IPS-18a (cell line): ENCODE data around the gene CBS.
"Not testable (repeated sequence)": the region's sequence is repeated elsewhere in the genome, so short reads cannot be mapped to it uniquely, and the experiment has no call there.

Experiments
- H3K27ac ChIP-seq: one replicate; pipeline ENCODE4 v1.5.1; 2013; ENCODE audit warnings: low read length
- H3K27me3 ChIP-seq: one replicate; pipeline ENCODE4 v1.6.1; 2013; ENCODE audit warnings: mild to moderate bottlenecking, low read length; ENCODE audit not compliant: control insufficient read depth, insufficient read depth
- H3K36me3 ChIP-seq: one replicate; pipeline ENCODE4 v1.6.1; 2013; ENCODE audit warnings: low read depth, low read length; ENCODE audit not compliant: control insufficient read depth
- H3K4me1 ChIP-seq: one replicate; pipeline ENCODE4 v1.6.1; 2013; ENCODE audit warnings: low read depth, low read length; ENCODE audit not compliant: control insufficient read depth
- H3K4me3 ChIP-seq: one replicate; pipeline ENCODE4 v1.5.1; 2013; ENCODE audit warnings: low read length
- H3K9ac ChIP-seq: one replicate; pipeline ENCODE4 v1.6.1; 2013; ENCODE audit warnings: mild to moderate bottlenecking, low read length, moderate library complexity
- H3K9me3 ChIP-seq: one replicate; pipeline ENCODE4 v1.6.1; 2013; ENCODE audit warnings: low read depth, low read length; ENCODE audit not compliant: control insufficient read depth

CBS gene

DNA sequence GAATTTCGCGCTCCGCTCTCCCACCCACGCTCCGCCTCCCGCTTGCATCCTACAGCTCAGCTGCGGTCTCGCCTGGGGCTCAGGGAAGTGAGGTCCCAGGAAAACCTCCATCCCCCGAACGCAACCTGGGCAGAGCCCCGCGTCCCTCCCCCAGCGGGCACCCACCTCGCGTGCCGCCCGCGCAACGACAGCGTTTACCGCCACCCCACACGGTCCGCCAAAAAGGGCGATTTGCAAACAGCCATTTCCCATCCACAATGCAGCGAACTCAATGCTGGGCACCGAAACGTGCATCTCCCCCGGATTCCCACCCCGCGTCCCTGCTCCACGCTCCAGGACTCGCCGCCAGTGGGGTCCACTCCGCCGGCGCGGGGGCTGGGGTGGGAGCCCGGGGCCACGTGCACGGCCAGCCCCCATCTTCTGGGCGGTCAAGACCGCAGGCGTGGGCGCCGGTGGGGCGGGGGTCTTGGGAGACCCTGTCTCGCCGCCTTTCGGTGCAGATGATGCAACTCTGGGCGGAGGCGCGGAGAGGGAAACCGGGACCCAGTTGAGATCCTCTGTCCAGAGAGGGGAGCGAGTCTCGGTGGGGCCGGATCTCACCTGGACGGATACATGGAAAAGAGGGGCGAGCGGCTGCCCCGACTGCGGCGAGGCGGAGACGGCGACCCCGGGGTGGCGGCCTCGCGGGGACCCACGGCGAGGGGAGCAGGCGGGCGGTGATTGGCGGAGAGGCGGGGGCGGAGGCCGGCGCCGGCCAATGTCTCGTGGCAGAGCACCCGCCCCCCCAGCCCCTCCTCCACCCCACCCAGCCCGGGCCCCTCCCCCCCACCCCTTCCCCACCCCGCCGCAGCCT is at the start of gene CBS:
Gene CBS, minus strand, starts transcription at position 666 of the 853 bp plus-strand sequence. CDS start 3,642 bp downstream, outside the sequence.
- not testable (repeated sequence) for H3K27ac ChIP-seq, H3K36me3 ChIP-seq, H3K4me3 ChIP-seq, H3K9me3 ChIP-seq, H3K27me3 ChIP-seq, H3K4me1 ChIP-seq, H3K9ac ChIP-seq

- H3K27ac ChIP-seq: not testable (repeated sequence)
Observed at GRCh38 chr21:43115956-43116355, 40.3 kb upstream of the CBS start.

GRCh38 chr21:43114483-43114882 is 38.8 kb upstream of the CBS start:
- H3K4me3 ChIP-seq, H3K9me3 ChIP-seq, H3K36me3 ChIP-seq: not testable (repeated sequence)

More at GRCh38 chr21:43115956-43116355, 40.3 kb upstream of the CBS start:
- H3K9me3 ChIP-seq, H3K9ac ChIP-seq, H3K27me3 ChIP-seq, H3K36me3 ChIP-seq, H3K4me1 ChIP-seq, H3K4me3 ChIP-seq: not testable (repeated sequence)

DNA sequence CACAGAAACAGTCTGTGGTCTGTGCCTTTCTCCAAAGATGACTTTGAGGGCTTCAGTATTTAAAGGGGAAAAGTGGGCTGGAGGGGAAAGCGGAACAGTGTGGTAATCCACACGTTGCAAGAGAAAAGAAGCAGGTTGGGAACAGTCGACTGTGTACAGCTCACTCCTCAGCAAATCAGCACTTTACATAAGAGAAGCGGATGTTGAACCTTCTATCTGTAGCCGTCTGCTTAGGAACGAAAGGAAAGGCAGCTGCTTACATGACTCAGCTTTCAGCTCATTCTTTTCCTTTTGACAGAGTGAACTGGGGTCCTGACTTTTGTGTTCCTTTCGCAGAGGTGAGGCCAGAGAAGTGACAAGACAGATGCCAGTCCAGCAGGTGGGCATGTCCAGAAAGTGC is 33.4 kb upstream of the CBS start:
- not testable (repeated sequence) for H3K27me3 ChIP-seq, H3K9ac ChIP-seq, H3K9me3 ChIP-seq, H3K27ac ChIP-seq, H3K4me1 ChIP-seq, H3K4me3 ChIP-seq, H3K36me3 ChIP-seq

More at GRCh38 chr21:43114483-43114882, 38.8 kb upstream of the CBS start:
- H3K27ac ChIP-seq, H3K4me1 ChIP-seq, H3K9ac ChIP-seq, H3K27me3 ChIP-seq: not testable (repeated sequence)

DNA sequence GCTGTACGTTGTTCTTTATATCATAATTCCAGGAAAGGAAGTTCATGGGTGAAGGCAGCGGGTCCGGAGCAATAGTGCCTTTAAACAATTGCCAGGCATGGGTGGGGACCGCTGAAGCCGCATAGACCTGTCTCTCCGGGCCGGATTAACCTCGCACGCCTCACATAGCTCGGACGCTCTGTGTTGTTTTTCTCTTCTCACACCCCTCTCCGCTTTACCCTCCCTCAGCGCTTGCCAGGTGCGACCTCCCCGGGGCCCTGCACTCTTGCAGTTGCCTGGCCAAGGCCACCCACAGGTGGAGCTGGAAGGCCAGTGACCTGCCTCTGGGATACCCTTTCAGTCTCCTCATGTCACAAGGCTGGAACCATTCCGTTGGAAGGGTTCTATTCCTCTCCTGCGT is 32.5 kb upstream of the CBS start:
- H3K36me3 ChIP-seq, H3K27me3 ChIP-seq, H3K9me3 ChIP-seq, H3K4me3 ChIP-seq, H3K27ac ChIP-seq, H3K9ac ChIP-seq, H3K4me1 ChIP-seq: not testable (repeated sequence)

DNA sequence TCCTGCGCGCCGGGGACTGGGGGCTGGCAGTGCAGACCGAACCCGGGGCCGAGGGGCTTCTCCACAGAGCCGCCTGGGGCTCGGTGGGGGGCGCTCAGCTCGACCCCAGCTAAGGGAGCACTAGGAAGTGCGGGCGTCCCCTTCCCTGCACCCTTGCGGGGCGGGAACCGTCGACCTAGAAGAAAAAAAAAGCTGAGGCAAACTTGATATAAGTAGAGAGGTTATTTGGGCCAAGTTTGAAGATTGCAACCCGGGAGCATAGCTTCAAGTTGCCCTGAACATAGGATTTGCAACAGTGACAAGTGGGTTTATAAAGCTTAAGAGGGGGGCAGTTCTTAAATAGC is 32.1 kb upstream of the CBS start:
- not testable (repeated sequence) for H3K27me3 ChIP-seq, H3K27ac ChIP-seq, H3K9ac ChIP-seq, H3K9me3 ChIP-seq, H3K4me3 ChIP-seq, H3K36me3 ChIP-seq, H3K4me1 ChIP-seq

DNA sequence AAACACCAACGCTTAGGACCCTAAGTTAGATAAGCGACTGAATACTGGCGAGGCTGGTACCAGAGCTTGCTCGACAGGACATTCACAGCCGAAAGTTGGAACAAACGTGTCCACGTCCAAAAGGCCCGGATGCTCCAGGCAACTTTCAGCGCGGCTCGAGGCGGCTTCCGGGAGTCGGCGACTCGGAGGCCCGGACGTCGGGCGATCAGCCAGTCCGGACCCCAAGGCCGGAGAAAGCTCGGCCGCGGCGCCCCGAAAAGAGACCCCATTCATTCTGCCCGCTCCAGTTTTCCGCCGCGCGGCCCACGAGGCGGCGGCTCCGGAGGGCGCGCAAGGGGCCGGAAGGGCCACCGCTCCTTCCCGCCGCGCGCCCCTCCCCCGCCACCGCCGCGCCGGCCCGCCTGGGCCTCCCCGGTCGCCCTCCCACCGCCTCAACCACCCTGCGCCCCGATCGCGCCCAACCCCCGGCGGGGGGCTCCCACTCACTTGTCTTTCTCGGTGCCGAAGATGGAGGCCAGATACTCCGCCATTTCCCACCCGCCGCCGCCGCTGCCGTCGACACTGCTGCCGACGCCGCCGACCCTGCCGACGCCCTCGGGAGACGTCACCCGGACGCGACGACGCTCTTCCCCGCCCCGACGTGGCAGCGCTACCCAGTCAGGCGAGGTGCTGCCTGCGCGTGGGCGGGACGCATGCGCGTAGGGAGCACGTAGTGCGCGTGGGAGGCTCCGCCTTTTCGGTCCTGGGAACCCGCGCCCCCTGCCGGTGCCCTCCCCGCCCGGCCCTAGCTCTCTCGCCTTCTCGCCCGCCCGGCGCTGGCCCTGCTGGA is 31.5 kb upstream of the CBS start, which contains the start of gene U2AF1:
Gene U2AF1, minus strand, starts transcription at position 606 of the 829 bp plus-strand sequence. Its CDS starts 76 bp downstream, at position 530.
- H3K4me1 ChIP-seq, H3K36me3 ChIP-seq, H3K9me3 ChIP-seq, H3K27ac ChIP-seq, H3K27me3 ChIP-seq, H3K4me3 ChIP-seq, H3K9ac ChIP-seq: not testable (repeated sequence)

DNA sequence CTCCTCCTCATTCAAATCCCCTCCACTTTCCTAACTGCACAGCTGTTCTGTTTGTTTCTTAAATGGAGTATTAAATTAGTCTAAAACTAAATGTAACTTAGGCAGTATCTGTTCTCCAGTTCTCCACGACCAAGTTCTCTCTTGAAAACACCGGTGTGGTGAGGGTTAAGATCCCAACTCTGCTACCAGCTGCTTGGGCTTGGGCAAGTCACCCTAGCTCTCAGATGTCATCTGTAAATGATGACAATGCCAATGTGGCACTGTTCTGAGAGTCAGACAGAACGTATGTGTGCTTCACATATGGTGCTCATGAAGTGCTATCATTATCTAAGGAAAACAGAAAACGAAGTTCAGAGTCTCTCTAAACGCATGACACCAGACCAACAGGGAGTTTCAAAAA is 29.0 kb upstream of the CBS start:
- H3K4me1 ChIP-seq, H3K27ac ChIP-seq, H3K9me3 ChIP-seq, H3K9ac ChIP-seq, H3K36me3 ChIP-seq, H3K4me3 ChIP-seq, H3K27me3 ChIP-seq: not testable (repeated sequence)

DNA sequence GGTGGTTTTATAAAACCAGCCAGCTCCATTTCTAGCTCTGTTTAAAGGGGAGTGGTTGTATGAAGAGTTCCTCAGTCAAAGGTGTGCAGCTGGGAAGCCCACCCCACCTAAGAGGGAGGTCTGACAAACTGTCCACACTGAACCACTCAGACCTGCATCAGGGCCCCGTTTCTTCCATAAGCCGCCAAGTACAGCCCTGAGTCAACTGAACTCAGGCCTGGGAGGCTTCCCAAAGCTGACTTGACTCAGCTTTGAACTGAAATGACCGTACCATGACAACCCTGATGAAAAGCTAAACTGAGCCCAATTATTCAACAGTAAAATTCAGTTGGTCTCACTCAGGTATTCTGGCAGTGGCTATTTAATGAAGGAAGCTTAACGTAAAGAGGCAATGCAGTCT is 26.6 kb upstream of the CBS start:
- H3K4me1 ChIP-seq, H3K9ac ChIP-seq, H3K9me3 ChIP-seq: not testable (repeated sequence)

GRCh38 chr21:43101676-43102075 is 26.0 kb upstream of the CBS start:
- H3K27ac ChIP-seq, H3K9ac ChIP-seq, H3K36me3 ChIP-seq, H3K4me1 ChIP-seq, H3K4me3 ChIP-seq, H3K27me3 ChIP-seq, H3K9me3 ChIP-seq: not testable (repeated sequence)

More for the DNA sequence above, 26.6 kb upstream of the CBS start:
- not testable (repeated sequence) for H3K27ac ChIP-seq, H3K36me3 ChIP-seq, H3K4me3 ChIP-seq, H3K27me3 ChIP-seq

DNA sequence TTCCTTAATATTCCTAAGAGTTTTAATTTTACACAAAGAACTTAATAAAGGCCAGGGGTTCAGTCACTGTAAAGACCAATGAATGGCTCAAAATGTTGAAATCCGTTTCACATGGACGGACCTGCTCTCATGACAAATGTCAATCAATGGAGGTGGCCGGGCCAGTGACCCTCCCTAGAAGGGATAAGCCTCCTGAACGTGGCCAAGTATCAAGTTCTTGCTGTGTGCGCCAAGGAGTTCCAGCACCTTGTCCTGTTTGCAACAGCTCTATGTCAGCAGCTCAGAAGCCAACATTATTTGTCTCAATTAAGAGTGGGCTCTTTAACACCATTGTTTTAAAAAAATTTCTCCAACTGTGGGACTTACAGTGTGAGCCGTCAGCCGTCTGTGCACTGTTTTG is 25.4 kb upstream of the CBS start:
- not testable (repeated sequence) for H3K27me3 ChIP-seq, H3K4me3 ChIP-seq, H3K9ac ChIP-seq, H3K9me3 ChIP-seq, H3K36me3 ChIP-seq, H3K27ac ChIP-seq, H3K4me1 ChIP-seq
